ENCODE data around the gene PNPLA5. TPM values are rescaled to one million over a fixed set of nuclear protein-coding genes. Genes with fewer than 3 reads are reported as not detected.

The PNPLA5 gene
- total and polyA plus RNA-seq, 9 of the 15 experiments (the other 6 are each of a cell fraction or from before 2014, with no cell fraction given), result not detected

GRCh38 chr22:43851058-43851978 lies 40.5 kb downstream of the PNPLA5 start:
- H2AFZ ChIP-seq (ENCODE audit: low read depth, low read length), result no peak overlapping the region
- H4K20me1 ChIP-seq (replicated peaks; ENCODE audit: control insufficient read depth, insufficient read depth, low read length), result no peaks in the 10 kb centered on the region; the same call in 1 of the 2 replicates
- no peaks in the 10 kb centered on the region for H3K9me1 ChIP-seq (ENCODE audit: control insufficient read depth, insufficient read depth, low read length)
- CTCF ChIA-PET (ENCODE audit: low intra/inter-chr PET ratio), result no interaction called here
- no peak overlapping the region for H3K4me2 ChIP-seq (ENCODE audit: insufficient read depth, low read length)
- peaks cover 3 to 32% of the 10 kb centered on the region in 2 experiments; a peak in 2 of 5 replicates for H3K27me3 ChIP-seq (ENCODE audit: control insufficient read depth in 2 of 2, insufficient read depth in 2 of 2, low read length in 2 of 2)
- no peak overlapping the region for H3K4me3 ChIP-seq
- H3K4me1 ChIP-seq (replicated peaks in 1 of 2; ENCODE audit: control insufficient read depth in 2 of 2, insufficient read depth in 2 of 2, low read length in 2 of 2), result no peaks in the 10 kb centered on the region; a peak in 1 of 5 replicates
- FAIRE-seq (no peak), ATAC-seq (no peak), DNase-seq (ENCODE audit: extremely low read depth in 1 of 4, low spot score in 3 of 4) (no peak)
- no peaks in the 10 kb centered on the region for H3K79me2 ChIP-seq (ENCODE audit: control insufficient read depth, insufficient read depth, low read length)
- 0% methylated on average over 12 of the region's 13 CpGs for WGBS (ENCODE audit: insufficient coverage, low coverage, missing lambda C conversion rate)
- POLR2A ChIA-PET, result interaction anchor here (0.6 to 0.7 kb wide), 2 partner anchors 95 to 354 kb away, joined by 3 read pairs; no protein-coding TSS in a partner anchor
- H3K27ac ChIP-seq (ENCODE audit: extremely low read depth, low read depth, low read length), result no peak overlapping the region
- H3K36me3 ChIP-seq (ENCODE audit: control insufficient read depth, insufficient read depth, low read length), result no peaks in the 10 kb centered on the region
- TF ChIP-seq TCF15 (CRISPR knock-in tag; IDR thresholded peaks at IDR 0.05), result no peak
- no peak for TF ChIP-seq CREBBP (IDR thresholded peaks at IDR 0.05; ENCODE audit: low read depth, low read length)
- no peak for TF ChIP-seq PML (IDR thresholded peaks at IDR 0.05; ENCODE audit: low read length)
- TF ChIP-seq SRF (CRISPR knock-in tag; IDR thresholded peaks at IDR 0.05), result no peak
- TF ChIP-seq NFE2 (IDR thresholded peaks at IDR 0.05; ENCODE audit: low read depth), result no peak
- TF ChIP-seq TSHZ1 (CRISPR knock-in tag; IDR thresholded peaks at IDR 0.05), result no peak
- TF ChIP-seq ZC3H4 (CRISPR knock-in tag; IDR thresholded peaks at IDR 0.05; ENCODE audit: borderline replicate concordance), result no peak
- TF ChIP-seq ZNF175 (CRISPR knock-in tag; IDR thresholded peaks at IDR 0.05; ENCODE audit: low read depth), result no peak
- no peak for TF ChIP-seq JUNB (CRISPR knock-in tag; conservative IDR thresholded peaks at IDR 0.05)
- TF ChIP-seq KAT7 (CRISPR knock-in tag; IDR thresholded peaks at IDR 0.05; ENCODE audit: borderline replicate concordance), result no peak
- TF ChIP-seq BCL6 (CRISPR knock-in tag; IDR thresholded peaks at IDR 0.05), result no peak
- in situ Hi-C loops (cut with MboI) (no loop called here), intact Hi-C loops (cut with micrococcal nuclease) (no loop called here)
- no peaks in the 10 kb centered on the region for H3K9me3 ChIP-seq (replicated peaks; ENCODE audit: control insufficient read depth, insufficient read depth, low read depth, low read length)
- BruUV-seq (replicated peaks), result no TSS peak
- no peak overlapping the region for H3K9ac ChIP-seq (ENCODE audit: insufficient read depth in 1 of 2, low read depth in 2 of 2, low read length in 2 of 2)
